Measurements from ENCODE around the gene SNN. TPM values are rescaled to one million over a fixed set of nuclear protein-coding genes. Genes with fewer than 3 reads are reported as not detected.

SNN gene
- total RNA-seq, 4 donors from 2014 or later: 30.7 to 66.9 (median 33.6) TPM

DNA sequence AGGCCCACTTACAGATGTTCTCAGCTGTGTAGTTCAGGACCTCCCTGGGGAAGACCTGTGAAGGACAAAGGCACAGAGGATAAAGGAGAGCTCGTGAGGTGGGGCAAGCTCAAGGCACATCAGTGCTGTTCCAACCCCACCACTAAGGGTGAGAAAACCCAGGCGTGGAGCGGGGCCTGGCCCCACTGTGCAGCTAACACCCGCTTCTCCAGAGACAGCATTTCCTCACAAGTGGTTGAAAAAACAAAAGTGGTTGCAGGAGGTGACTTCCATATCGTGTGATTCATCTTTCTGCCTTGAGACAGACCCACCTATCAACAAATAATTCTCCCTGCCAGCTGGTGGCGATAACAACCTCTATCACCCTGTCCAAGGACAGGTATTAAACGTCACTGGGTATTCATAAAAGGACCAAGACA, 30.0 kb downstream of the SNN start:
- TF ChIP-seq EP300 (IDR thresholded peaks at IDR 0.05) (no peak), POLR2A (IDR thresholded peaks at IDR 0.05; ENCODE audit: low read depth) (no peak), POLR2AphosphoS5 (IDR thresholded peaks at IDR 0.05) (no peak)
- TF ChIP-seq, protein P1, sequence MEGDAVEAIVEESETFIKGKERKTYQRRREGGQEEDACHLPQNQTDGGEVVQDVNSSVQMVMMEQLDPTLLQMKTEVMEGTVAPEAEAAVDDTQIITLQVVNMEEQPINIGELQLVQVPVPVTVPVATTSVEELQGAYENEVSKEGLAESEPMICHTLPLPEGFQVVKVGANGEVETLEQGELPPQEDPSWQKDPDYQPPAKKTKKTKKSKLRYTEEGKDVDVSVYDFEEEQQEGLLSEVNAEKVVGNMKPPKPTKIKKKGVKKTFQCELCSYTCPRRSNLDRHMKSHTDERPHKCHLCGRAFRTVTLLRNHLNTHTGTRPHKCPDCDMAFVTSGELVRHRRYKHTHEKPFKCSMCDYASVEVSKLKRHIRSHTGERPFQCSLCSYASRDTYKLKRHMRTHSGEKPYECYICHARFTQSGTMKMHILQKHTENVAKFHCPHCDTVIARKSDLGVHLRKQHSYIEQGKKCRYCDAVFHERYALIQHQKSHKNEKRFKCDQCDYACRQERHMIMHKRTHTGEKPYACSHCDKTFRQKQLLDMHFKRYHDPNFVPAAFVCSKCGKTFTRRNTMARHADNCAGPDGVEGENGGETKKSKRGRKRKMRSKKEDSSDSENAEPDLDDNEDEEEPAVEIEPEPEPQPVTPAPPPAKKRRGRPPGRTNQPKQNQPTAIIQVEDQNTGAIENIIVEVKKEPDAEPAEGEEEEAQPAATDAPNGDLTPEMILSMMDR (IDR thresholded peaks at IDR 0.05): no peak
- 74% methylated on average over 7 of the region's 7 CpGs for WGBS
- intact Hi-C loops (cut with DNase I): no loop called here

DNA sequence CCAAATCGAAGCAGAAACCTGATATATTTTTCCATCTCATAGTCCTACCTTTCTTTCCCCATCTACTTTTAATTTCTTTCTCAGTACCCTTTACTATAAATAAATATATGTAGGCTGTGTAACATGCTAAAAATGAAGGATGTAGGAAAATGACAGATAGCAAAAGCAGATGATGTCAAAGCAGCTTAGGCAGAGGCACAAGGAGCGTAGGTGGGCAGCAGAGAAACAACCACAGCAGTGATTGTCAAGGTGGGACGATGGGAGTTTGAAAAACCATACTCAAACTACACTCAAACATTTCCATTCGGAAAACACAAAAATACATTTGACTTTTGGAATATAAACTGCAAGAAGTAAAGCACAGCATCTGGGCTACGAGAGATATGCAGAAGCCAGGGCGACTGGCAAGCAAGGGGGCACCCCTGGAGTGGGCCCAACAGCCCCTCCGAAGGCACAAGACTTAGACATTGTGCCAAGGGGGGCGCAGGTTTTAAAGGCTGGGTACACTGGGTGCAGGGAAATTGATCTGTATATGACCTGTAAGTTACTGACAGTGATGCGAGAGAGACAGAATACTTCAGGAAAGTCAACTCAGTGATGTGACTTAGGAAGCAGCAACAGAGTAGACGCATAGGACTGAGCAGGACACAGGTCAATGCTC, 31.1 kb downstream of the SNN start:
- intact Hi-C loops (cut with DNase I): no loop called here

More for the DNA sequence above, 30.0 kb downstream of the SNN start:
- Histone ChIP-seq H3K9me3 (no peaks in the 10 kb centered on the region), H3K4me1 (no peaks in the 10 kb centered on the region), H3K27me3 (no peaks in the 10 kb centered on the region), H3K27ac (replicated peaks in 1 of 4) (no peak overlapping the region), H3K4me3 (no peak overlapping the region), H3K36me3 (peaks cover 36 to 77% (median 57%) of the 10 kb centered on the region in 4 donors)
- no peak for DNase-seq (ENCODE audit: extremely low spot score)

GRCh38 chr16:11700264-11701029, 32.2 kb downstream of the SNN start:
- Histone ChIP-seq H3K27ac (replicated peaks in 1 of 4) (no peak overlapping the region), H3K4me1 (peaks cover 5 to 14% (median 9%) of the 10 kb centered on the region in 4 donors), H3K4me3 (no peak overlapping the region), H3K9me3 (no peaks in the 10 kb centered on the region), H3K27me3 (no peaks in the 10 kb centered on the region), H3K36me3 (peaks cover 36 to 70% (median 46%) of the 10 kb centered on the region in 4 donors)
- intact Hi-C loops (cut with DNase I): no loop called here
- TF ChIP-seq, protein P1 (IDR thresholded peaks at IDR 0.05): no peak
- TF ChIP-seq POLR2AphosphoS5 (IDR thresholded peaks at IDR 0.05) (no peak), POLR2A (IDR thresholded peaks at IDR 0.05; ENCODE audit: low read depth) (no peak), EP300 (IDR thresholded peaks at IDR 0.05) (no peak)
- no peak for DNase-seq (ENCODE audit: extremely low spot score)
- 76% methylated on average over 9 of the region's 9 CpGs for WGBS

More for the DNA sequence above, 31.1 kb downstream of the SNN start:
- TF ChIP-seq POLR2AphosphoS5 (IDR thresholded peaks at IDR 0.05) (no peak), POLR2A (IDR thresholded peaks at IDR 0.05; ENCODE audit: low read depth) (no peak), EP300 (IDR thresholded peaks at IDR 0.05) (no peak)
- Histone ChIP-seq H3K27ac (replicated peaks in 1 of 4) (no peak overlapping the region), H3K36me3 (peaks cover 36 to 81% (median 55%) of the 10 kb centered on the region in 4 donors), H3K27me3 (no peaks in the 10 kb centered on the region), H3K9me3 (no peaks in the 10 kb centered on the region), H3K4me1 (peaks cover 0 to 5% (median 2%) of the 10 kb centered on the region in 4 donors), H3K4me3 (no peak overlapping the region)
- DNase-seq (ENCODE audit: extremely low spot score): no peak
- 96% methylated on average over 10 of the region's 10 CpGs for WGBS

GRCh38 chr16:11705311-11706025, 37.2 kb downstream of the SNN start:
- no peak for DNase-seq (ENCODE audit: extremely low spot score)
- H3K9me3 ChIP-seq: no peaks in the 10 kb centered on the region
- no peak overlapping the region for H3K4me3 ChIP-seq
- intact Hi-C loops (cut with DNase I): no loop called here
- no peak overlapping the region for H3K27ac ChIP-seq (replicated peaks in 1 of 4)
- peaks cover 0 to 44% (median 13%) of the 10 kb centered on the region in 4 donors for H3K36me3 ChIP-seq
- WGBS: 70% methylated on average over 6 of the region's 6 CpGs
- H3K27me3 ChIP-seq: no peaks in the 10 kb centered on the region
- TF ChIP-seq EP300 (IDR thresholded peaks at IDR 0.05) (no peak), POLR2AphosphoS5 (IDR thresholded peaks at IDR 0.05) (no peak), POLR2A (IDR thresholded peaks at IDR 0.05; ENCODE audit: low read depth) (no peak)
- TF ChIP-seq, protein P1 (IDR thresholded peaks at IDR 0.05): no peak
- H3K4me1 ChIP-seq: peaks cover 7 to 23% (median 20%) of the 10 kb centered on the region in 4 donors
